ENCODE measurements around the gene AK4.

The AK4 gene

DNA sequence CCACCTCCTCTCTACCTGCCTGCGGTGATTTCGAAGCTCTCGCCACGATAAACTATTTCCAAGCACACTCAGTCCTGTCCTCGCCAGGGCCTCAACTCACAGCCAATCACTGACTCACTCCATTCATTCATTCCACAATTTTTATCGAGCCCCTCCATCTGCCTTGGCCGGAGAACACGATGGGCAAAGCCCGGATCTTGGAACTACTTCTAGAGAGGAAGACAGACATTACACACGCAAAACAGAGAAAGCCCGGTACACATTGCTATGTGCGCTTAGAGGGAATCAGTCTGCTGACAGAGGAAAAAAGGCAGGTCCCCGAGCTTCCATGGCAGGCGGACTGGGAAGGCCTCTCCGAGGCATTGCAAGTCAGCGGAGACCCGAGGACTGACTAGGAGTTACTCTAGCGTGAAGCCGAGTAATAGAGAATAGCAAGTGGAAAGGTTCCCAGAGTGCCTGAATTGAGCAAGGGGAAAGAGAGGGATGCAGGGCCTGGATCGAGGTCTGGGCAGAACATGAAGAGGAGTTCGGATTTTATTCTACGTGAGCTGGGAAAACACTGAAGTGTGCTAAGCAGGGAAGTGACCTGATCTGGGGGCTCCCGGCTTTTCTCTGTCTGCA, 107.1 kb downstream of the AK4 start:
- DNase-seq = no peak

GRCh38 chr1:65255656-65256050, 107.7 kb downstream of the AK4 start:
- no peak for DNase-seq

DNA sequence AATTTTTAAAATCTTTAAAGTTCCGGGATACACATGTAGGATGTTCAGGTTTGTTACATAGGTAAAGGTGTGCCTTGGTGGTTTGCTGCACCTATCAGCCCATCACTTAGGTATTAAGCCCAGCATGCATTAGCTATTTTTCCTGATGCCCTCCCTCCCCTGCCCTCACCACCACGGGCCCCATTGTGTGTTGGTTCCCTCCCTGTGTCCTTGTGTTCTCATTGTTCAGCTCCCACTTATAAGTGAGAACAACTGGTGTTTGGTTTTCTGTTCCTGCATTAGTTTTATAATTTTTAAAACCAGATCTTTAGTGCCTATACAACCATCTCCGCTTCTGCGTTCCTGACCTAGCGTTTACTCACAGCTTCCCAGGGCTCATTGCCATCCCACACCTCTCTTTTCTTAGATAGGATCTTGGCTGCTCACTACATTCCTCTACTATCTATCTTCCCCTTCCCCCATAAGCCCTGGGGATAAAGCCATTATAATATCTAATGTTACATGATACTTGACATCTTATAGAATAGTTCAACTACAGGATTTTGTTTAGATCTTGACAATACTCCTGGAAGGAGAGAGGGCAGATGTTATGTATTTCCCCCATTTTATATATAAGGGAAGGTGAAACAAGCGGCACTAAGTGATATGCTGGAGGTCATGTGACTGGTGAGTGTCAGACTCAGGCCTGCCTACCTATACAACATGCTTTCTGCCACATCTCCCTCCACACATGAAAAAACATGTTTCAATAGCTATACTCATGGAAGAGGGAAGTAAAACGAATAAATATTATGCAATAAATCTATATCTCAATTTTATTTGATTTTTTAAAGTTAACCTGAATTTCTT, 109.1 kb downstream of the AK4 start:
- DNase-seq = no peak

GRCh38 chr1:65258106-65258505, 110.1 kb downstream of the AK4 start:
- no peak for DNase-seq

- DNase-seq = no peak
Observed at GRCh38 chr1:65259816-65260215, 111.8 kb downstream of the AK4 start.

- peak; percentile 10 for DNase-seq
Observed at GRCh38 chr1:65260851-65261473, 113.0 kb downstream of the AK4 start.

GRCh38 chr1:65263286-65263685, 115.3 kb downstream of the AK4 start:
- DNase-seq = no peak

DNA sequence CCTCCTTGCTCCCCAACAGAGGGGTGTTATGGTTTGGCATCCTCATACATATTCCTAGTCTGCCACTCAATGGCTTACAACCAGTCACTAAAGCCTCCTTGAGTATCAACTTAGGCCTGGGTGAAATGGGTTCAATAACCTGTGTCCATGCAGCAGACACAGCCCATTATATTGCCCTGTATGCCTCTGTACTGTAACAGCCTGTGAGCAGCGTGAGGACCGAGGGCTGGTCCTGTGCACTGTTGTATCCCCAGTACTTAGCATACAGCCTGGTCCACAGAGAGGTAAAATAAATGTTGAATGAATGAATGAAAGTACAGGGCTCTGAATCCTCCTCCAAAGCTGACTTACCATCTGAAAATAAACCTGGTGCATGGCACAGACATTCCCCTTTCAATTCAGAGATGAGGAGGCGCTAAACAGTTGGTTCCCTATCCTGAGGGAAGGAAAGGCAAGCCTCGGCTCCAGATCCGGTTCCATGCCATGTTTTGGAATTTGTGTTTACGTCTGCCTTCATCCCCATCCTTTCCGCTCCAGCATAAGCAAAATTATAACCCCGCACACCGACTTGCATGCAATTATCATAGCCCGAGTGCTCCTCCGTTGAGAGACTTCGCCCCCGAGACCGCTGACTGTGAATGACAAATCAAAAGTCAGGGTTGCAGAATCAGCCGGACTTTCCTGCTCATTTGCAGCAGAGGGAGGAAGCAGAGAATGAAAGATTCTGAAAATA, 116.4 kb downstream of the AK4 start:
- no peak for DNase-seq

DNA sequence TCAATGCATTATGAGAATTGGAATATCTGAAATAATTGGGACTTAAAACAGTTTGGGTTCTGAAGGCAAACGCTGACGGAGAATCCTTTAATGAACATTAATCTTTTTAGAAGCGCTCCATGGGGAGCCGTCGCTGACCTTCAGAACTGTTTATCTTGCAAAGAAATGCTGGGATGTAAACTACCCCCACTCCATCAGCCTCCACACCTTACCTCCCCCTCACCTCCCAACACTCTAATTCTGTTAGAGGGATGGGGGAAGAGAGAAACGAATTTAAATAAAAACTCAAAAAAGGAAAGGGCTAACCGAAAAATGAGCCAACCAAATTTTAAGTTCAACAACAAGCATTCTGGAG, 117.3 kb downstream of the AK4 start:
- DNase-seq = no peak

- peak; percentile 12 for DNase-seq
Observed at GRCh38 chr1:65265651-65266351, 117.8 kb downstream of the AK4 start.

GRCh38 chr1:65266476-65266875, 118.5 kb downstream of the AK4 start:
- no peak for DNase-seq

DNA sequence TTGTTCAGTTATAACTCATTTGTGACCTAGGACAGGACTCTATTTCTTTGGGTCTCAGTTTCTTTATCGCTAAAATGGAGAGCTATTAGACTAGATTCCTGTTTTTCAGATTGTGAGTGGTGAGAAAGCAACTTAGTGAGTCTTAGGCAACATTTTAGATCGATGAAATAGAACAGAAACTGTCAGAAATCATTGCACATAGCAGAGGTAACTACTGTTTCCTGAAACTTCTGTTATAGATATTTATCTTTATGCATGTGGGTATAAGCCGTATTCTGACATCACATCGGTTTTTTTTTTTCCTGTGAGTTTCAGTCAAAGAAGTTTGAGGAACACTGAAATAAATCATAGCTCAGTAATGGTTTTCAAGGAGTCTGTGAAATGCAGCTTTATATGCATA, 119.3 kb downstream of the AK4 start:
- no peak for DNase-seq

- no peak for DNase-seq
Observed at GRCh38 chr1:65267683-65268082, 119.7 kb downstream of the AK4 start.

DNA sequence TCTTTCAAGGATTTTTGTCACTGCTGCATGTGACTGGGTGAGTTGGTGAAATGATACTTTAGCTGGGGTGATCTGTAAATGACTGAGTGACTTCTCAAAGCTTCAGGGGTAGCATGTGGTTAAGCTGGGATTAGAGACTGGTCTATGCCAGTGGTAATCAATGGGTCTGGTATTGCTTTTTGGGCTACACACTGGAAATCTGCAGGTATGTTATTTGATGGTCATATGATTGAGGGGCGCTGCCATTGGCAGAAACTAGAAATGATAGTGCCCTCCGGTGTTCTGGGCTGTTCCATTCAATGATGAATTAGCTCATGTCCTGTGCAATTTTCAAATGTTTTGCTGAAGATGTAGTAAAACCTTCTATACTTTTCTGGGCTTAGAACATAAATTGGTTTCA, 121.6 kb downstream of the AK4 start:
- DNase-seq = no peak

DNA sequence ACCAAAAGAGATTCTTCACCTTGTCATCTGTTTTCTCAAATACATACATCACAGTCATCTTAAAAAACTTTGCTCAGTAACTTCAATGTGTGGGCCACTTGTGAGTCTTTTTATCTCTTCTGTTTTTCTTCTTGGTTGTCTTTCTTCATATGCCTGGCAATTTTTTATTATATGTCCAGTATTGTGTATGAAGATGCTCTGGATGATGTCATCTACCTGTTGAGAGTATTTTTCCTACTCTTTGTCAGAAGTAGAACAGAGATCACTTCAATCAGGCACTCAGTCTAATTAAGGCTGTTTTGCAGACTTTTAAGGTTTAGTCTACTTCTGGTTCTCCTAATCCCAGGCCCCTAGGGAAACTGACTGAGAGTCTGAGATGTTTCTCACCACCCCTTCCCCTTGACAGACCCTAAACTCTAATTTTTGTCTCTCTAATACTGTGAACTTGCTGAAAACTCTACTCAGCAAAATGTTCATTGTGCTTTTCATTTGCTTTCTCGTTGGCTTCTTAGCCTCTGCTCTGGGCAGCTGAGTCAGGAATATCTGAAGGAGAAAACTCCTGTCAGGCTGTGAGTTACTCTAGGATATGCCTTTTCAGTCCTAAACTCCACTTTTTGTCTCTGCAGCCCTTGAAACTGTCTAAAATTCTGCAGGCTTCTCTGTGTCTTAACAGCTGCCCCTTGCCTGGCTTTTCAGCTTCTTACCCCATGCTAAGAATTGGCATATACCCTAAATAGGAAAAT, 128.4 kb downstream of the AK4 start:
- no peak for DNase-seq

DNA sequence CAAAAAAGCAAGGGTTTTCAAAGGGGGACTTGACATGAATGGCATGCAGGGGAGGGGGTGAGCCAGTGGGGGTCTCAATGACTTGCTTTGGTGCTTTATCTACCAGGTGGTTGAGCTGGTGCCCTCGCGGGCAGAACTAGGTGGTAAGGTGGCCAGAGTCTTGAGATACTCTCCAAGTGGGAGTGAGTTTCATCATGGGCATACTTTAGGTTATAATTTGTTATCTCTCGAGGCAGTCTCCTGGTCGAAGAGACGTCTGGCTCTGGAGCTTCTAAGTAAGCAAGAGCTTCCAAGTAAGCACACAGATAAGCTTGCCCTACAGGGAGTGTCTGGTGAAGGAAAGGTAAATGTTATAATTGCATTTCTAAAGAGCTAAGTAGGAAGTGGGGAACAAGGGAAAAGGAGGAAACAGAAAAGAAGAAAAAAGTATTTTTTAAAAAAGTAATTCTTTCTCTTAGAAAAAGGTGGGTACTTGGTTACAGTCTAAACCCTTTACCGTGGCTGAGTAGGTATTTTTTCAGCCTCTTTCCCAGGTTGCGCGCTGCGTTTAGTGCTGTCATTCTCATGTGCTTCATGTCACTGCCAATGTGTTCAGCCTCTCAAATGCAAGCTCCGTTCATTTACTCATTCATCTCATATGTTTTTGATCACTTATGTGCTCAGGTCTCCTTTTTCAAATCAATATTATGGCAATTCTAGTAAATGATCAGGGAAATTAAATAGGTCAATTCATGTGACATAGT, 129.8 kb downstream of the AK4 start:
- DNase-seq = no peak

- no peak for DNase-seq
Observed at GRCh38 chr1:65278376-65279069, 130.5 kb downstream of the AK4 start.

GRCh38 chr1:65279070-65279779, 131.2 kb downstream of the AK4 start:
- no peak for DNase-seq

Measured in CD4-positive, alpha-beta T cell treated with Interleukin-4 for 4 hours (primary cell).